ENCODE data around the gene IMPDH2.
A peak's percentile ranks its signal among the peaks of the same experiment; 100 is the strongest.
"Not testable (repeated sequence)": the region's sequence is repeated elsewhere in the genome, so short reads cannot be mapped to it uniquely, and the experiment has no call there.

The IMPDH2 gene

DNA sequence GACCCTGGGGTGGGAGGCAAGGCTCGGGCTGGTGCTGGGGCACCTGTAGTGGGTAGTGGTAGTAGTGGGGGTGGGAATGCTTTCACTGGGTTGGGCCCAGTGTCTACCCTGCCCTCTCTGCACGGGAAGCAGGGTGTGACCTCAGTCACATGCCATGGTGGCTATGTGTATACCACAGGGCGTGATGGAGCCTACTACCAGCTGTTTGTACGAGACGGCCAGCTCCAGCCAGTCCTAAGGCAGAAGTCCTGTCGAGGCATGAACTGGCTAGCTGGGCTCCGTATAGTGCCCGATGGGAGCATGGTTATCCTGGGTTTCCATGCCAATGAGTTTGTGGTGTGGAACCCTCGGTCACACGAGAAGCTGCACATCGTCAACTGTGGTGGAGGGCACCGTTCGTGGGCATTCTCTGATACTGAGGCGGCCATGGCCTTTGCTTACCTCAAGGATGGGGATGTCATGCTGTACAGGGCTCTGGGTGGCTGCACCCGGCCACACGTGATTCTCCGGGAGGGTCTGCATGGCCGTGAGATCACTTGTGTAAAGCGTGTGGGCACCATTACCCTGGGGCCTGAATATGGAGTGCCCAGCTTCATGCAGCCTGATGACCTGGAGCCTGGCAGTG lies 16.0 kb downstream of the IMPDH2 start:
- no peak overlapping the region for H3K4me3 ChIP-seq (ENCODE audit: low read depth, low read length)
- DNase-seq (ENCODE audit: low read depth), result no peak
- TF ChIP-seq, protein P1, sequence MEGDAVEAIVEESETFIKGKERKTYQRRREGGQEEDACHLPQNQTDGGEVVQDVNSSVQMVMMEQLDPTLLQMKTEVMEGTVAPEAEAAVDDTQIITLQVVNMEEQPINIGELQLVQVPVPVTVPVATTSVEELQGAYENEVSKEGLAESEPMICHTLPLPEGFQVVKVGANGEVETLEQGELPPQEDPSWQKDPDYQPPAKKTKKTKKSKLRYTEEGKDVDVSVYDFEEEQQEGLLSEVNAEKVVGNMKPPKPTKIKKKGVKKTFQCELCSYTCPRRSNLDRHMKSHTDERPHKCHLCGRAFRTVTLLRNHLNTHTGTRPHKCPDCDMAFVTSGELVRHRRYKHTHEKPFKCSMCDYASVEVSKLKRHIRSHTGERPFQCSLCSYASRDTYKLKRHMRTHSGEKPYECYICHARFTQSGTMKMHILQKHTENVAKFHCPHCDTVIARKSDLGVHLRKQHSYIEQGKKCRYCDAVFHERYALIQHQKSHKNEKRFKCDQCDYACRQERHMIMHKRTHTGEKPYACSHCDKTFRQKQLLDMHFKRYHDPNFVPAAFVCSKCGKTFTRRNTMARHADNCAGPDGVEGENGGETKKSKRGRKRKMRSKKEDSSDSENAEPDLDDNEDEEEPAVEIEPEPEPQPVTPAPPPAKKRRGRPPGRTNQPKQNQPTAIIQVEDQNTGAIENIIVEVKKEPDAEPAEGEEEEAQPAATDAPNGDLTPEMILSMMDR (IDR thresholded peaks at IDR 0.05; ENCODE audit: control insufficient read depth, extremely low read depth, insufficient read depth), result no peak

DNA sequence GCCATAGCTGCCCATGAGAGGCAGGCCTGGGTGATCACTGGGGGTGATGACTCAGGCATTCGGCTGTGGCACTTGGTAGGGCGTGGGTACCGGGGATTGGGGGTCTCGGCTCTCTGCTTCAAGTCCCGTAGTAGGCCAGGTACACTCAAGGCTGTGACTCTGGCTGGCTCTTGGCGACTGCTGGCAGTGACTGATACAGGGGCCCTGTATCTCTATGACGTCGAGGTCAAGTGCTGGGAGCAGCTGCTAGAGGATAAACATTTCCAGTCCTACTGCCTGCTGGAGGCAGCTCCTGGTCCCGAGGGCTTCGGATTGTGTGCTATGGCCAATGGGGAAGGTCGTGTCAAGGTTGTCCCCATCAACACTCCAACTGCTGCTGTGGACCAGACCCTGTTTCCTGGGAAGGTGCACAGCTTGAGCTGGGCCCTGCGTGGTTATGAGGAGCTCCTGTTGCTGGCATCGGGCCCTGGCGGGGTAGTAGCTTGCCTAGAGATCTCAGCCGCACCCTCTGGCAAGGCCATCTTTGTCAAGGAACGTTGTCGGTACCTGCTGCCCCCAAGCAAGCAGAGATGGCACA lies 16.7 kb downstream of the IMPDH2 start:
- TF ChIP-seq, protein P1 (IDR thresholded peaks at IDR 0.05; ENCODE audit: control insufficient read depth, extremely low read depth, insufficient read depth), result no peak
- DNase-seq (ENCODE audit: low read depth), result no peak
- H3K4me3 ChIP-seq (ENCODE audit: low read depth, low read length), result no peak overlapping the region

DNA sequence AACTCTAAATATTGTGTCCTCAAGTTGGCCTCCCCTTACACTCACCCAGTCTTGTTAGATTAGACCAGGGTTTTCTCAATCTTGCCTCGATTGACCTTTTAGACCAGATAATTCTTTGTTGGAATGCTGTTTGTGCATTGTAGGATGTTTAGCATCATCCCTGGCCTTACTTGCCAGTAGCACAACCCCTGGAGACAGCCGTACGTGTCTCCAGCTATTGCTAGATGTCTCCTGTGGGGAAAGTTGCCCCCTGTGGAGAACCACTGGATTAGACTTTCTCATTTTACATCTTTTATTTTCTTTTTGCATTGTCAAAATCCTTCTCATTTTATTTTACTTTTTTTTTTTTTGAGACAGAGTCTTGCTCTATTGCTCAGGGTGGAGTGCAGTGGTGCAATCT lies 19.8 kb downstream of the IMPDH2 start:
- DNase-seq (ENCODE audit: low read depth), result no peak
- no peak overlapping the region for H3K4me3 ChIP-seq (ENCODE audit: low read depth, low read length)
- TF ChIP-seq, protein P1 (IDR thresholded peaks at IDR 0.05; ENCODE audit: control insufficient read depth, extremely low read depth, insufficient read depth), result no peak

DNA sequence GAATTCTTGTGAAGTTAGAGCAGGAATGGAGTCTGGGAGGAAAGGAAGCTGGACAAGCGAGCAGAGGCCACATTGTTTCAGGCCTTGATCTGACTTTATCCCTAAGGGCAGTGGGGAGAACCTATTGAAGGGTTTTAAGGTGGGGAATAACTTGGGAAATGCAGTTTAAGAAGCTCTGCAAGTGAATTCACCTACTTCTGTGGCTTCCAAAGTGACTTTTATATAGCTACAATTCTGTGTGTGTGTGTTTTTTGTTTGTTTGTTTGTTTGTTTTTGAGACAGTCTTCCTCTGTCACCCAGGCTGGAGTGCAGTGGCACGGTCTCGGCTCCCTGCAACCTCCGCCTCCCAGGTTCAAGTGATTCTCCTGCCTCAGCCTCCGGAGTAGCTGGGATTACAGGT lies 20.6 kb downstream of the IMPDH2 start:
- not testable (repeated sequence) for DNase-seq (ENCODE audit: low read depth)
- peak overlapping the region; percentile 96; the same call in 1 of the 2 replicates for H3K4me3 ChIP-seq (ENCODE audit: low read depth, low read length)

DNA sequence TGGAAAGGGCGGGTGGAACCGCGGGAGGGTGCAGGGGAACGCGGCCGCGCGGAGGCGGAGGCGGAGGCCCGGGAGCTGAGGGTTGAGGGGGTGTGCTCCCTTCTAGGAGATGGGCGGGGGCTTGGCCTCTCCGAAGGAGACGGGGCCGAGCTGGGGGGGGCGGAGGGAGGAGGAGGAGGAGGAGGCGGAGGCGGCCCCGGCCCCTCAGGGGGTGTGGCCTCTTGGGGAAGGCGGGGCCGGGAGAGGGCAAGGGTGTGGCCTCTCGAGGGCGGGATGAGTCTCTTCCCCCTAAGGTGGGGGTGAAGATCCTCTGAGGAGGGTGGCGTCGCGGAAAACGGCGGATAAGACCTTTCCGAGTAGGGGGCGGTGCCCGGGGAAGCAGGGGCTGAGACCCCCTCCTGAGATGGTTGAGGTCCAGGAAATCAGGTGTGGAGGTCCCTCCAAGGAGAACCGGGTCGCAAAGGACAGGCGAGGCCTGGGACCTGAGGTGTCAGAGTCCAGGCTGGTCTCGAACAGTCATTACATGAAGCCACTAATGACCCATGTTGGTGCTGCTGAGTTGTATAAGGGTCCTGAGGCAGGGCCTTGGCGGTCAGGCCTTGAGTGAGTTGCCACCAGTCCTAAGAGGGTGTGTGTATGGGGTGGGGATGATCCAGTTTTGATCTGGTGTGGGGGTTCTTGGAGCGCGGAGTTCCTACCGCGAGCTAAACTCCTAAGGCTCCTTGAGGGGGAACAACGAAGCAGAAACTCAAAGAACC lies 21.2 kb downstream of the IMPDH2 start:
- DNase-seq (ENCODE audit: low read depth), result no peak
- H3K4me3 ChIP-seq (ENCODE audit: low read depth, low read length), result peak overlapping the region; percentile 96
- TF ChIP-seq, protein P1 (IDR thresholded peaks at IDR 0.05; ENCODE audit: control insufficient read depth, extremely low read depth, insufficient read depth), result no peak

DNA sequence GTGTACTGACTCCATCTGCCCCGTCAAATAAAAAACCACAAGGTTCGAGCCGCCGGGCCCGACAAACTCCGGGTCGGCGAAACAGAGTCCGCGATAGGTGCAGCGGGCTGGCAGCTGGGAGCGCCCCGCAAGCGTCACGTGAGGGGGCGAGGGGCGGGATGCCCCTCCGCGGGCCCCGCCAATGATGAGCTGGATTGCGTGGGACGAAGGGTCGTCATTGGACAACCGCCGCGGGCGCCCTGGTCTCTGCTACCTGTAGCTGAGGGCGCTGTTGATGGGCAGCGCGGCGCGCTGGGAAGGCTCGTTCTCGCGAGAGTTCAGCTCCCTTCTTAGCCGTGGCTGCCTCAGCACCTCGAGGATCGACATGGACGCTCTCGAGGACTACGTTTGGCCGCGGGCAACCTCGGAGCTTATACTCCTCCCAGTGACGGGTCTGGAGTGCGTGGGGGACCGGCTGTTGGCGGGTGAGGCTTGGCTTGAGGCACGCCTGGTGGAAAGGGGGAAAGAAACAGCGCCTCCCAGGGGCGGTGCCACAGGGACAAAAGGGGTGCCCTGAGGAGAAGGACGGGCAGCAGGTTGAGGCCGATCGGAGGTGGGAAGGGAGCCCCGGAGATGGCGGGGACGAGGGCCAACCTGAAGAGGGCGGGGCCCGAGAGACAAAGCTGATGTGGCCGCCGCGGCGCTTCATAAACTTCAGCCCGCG lies 22.0 kb downstream of the IMPDH2 start, which contains the start of gene WDR6:
Gene WDR6 (plus strand): TSS at position 324 of the 703 bp plus-strand sequence. CDS start 41 bp downstream, at position 365.
- peak; percentile 97 for DNase-seq (ENCODE audit: low read depth)
- TF ChIP-seq, protein P1 (IDR thresholded peaks at IDR 0.05; ENCODE audit: control insufficient read depth, extremely low read depth, insufficient read depth), result peak; percentile 34

More for the DNA sequence above, 22.0 kb downstream of the IMPDH2 start, which contains the start of gene WDR6:
- peak within 1 kb of the TSS; percentile 96 for H3K4me3 ChIP-seq (ENCODE audit: low read depth, low read length)

All from LNCaP clone FGC (cell line).